SK-N-SH (cell line): Measurements from ENCODE around the gene C1QTNF8. TPM values are rescaled to one million over a fixed set of nuclear protein-coding genes. Genes with fewer than 3 reads are reported as not detected.

ENCODE experiments used
- CTCF ChIA-PET: fragments of 300-600, 350-600 bp; formaldehyde crosslinking; extraction: SDS; loops from one replicate; lab custom pipeline; 2021; lab: Yijun Ruan, JAX
- POLR2A ChIA-PET: fragments of 350-600 bp; sonication (Branson Sonifier 250); formaldehyde crosslinking; extraction: SDS; loops from one replicate; lab custom pipeline; 2020; ENCODE audit warnings: antibody characterized with exemption, inconsistent platforms; lab: Yijun Ruan, JAX
- DNase-seq: peaks from one replicate; pipeline ENCODE4 v3.0.0; 2012
- H2AFZ ChIP-seq: fragments of 200-600 bp; sonication (generic); 2 replicates; pipeline ENCODE4 v1.8.1; 2016; ENCODE audit warnings: antibody characterized with exemption, mild to moderate bottlenecking, low read depth
- H3F3A ChIP-seq: fragments of 200-600 bp; sonication (generic); replicated peaks from 2 replicates; pipeline ENCODE3; 2016; ENCODE audit warnings: antibody characterized with exemption, mild to moderate bottlenecking; ENCODE audit not compliant: insufficient read depth
- H3K27ac ChIP-seq, 2 experiments: fragments of 200-500 bp in 1 of 2; fragments of 200-600 bp in 1 of 2; sonication (Bioruptor generic) in 1 of 2; sonication (generic), shearing (Covaris generic) in 1 of 2; 2 replicates each; pipeline versions ENCODE4 v1.5.1 to v1.6.1; 2014 to 2016; ENCODE audit warnings: low read depth in 2 of 2, inconsistent platforms in 1 of 2, low read length in 1 of 2, mild to moderate bottlenecking in 1 of 2, mixed read lengths in 1 of 2
- H3K27me3 ChIP-seq: fragments of 200-600 bp; sonication (generic), shearing (Covaris generic); 2 replicates; pipeline ENCODE4 v1.6.1; 2016; ENCODE audit warnings: mixed run types; ENCODE audit not compliant: insufficient read depth
- H3K36me3 ChIP-seq, 2 experiments: fragments of 200-500 bp in 1 of 2; fragments of 200-600 bp in 1 of 2; sonication (Bioruptor generic) in 1 of 2; sonication (generic) in 1 of 2; replicated peaks in 1 of 2; 2 replicates each; pipeline versions ENCODE3 to v1.5.1; 2014 to 2016; ENCODE audit warnings: low read length in 1 of 2, mild to moderate bottlenecking in 1 of 2; ENCODE audit not compliant: insufficient read depth in 2 of 2, control insufficient read depth in 1 of 2
- H3K4me1 ChIP-seq, 2 experiments: fragments of 200-500 bp in 1 of 2; fragments of 200-600 bp in 1 of 2; sonication (Bioruptor generic) in 1 of 2; sonication (generic), shearing (Covaris generic) in 1 of 2; 2 replicates each; pipeline versions ENCODE4 v1.5.1 to v1.6.1; 2014 to 2016; ENCODE audit warnings: low read depth in 1 of 2, low read length in 1 of 2, mixed run types in 1 of 2; ENCODE audit not compliant: insufficient read depth in 2 of 2, control insufficient read depth in 1 of 2
- H3K4me2 ChIP-seq: fragments of 200-600 bp; sonication (generic), shearing (Covaris generic); 2 replicates; pipeline ENCODE4 v1.6.1; 2017; ENCODE audit warnings: mixed run types
- H3K4me3 ChIP-seq, 2 experiments: fragments of 200-500 bp in 1 of 2; fragments of 200-600 bp in 1 of 2; sonication (Bioruptor generic) in 1 of 2; sonication (generic), shearing (Covaris generic) in 1 of 2; 2 replicates each; pipeline versions ENCODE4 v1.5.1 to v1.8.1; 2014 to 2016; ENCODE audit warnings: low read depth in 2 of 2, inconsistent platforms in 1 of 2, low read length in 1 of 2, mild to moderate bottlenecking in 1 of 2, mixed read lengths in 1 of 2, moderate library complexity in 1 of 2
- H3K79me2 ChIP-seq: fragments of 200-600 bp; sonication (generic); 2 replicates; pipeline ENCODE4 v1.8.1; 2017; ENCODE audit warnings: mild to moderate bottlenecking; ENCODE audit not compliant: insufficient read depth
- H3K9ac ChIP-seq: fragments of 200-600 bp; sonication (generic); 2 replicates; pipeline ENCODE4 v1.6.1; 2017; ENCODE audit warnings: mixed run types
- H3K9me2 ChIP-seq: fragments of 200-600 bp; sonication (generic); 2 replicates; pipeline ENCODE4 v1.6.1; 2017; ENCODE audit warnings: mixed run types
- H3K9me3 ChIP-seq: fragments of 200-600 bp; sonication (generic); 2 replicates; pipeline ENCODE4 v1.6.1; 2017; ENCODE audit warnings: mixed run types, mild to moderate bottlenecking, moderate library complexity
- H4K20me1 ChIP-seq: fragments of 200-600 bp; sonication (generic); 2 replicates; pipeline ENCODE4 v1.6.1; 2017; ENCODE audit warnings: mild to moderate bottlenecking, mixed run types; ENCODE audit not compliant: insufficient read depth
- ELF1 ChIP-seq: IDR thresholded peaks from 2 replicates; pipeline ENCODE4 v1.4.0; 2012
- EP300 ChIP-seq, 2 experiments: IDR thresholded peaks; 2 replicates each; pipeline versions ENCODE4 v1.4.0 to v1.6.1; 2012; ENCODE audit warnings: borderline replicate concordance in 1 of 2, low read depth in 1 of 2, low read length in 1 of 2
- EZH2phosphoT487 ChIP-seq: fragments of 200-600 bp; sonication (generic); IDR thresholded peaks from 2 replicates; pipeline ENCODE4 v1.6.1; 2017; ENCODE audit warnings: low read depth, mixed run types, mild to moderate bottlenecking, antibody characterized with exemption, moderate library complexity, borderline replicate concordance
- GABPA ChIP-seq: IDR thresholded peaks from 2 replicates; pipeline ENCODE4 v1.4.0; 2012; ENCODE audit warnings: low read depth, mild to moderate bottlenecking
- IRF3 ChIP-seq: fragments of 150-350 bp; IDR thresholded peaks from 2 replicates; pipeline ENCODE4 v1.6.1; 2016; ENCODE audit warnings: mild to moderate bottlenecking, low read depth, low read length
- MAX ChIP-seq: IDR thresholded peaks from 2 replicates; pipeline ENCODE4 v1.4.0; 2012; ENCODE audit warnings: low read depth
- MEF2A ChIP-seq: IDR thresholded peaks from 2 replicates; pipeline ENCODE4 v1.4.0; 2012; ENCODE audit warnings: low read depth, borderline replicate concordance
- NRF1 ChIP-seq: IDR thresholded peaks from 2 replicates; pipeline ENCODE4 v1.6.1; 2012; ENCODE audit warnings: low read depth, mild to moderate bottlenecking, low read length
- PBX3 ChIP-seq: IDR thresholded peaks from 2 replicates; pipeline ENCODE4; 2012
- POLR2AphosphoS5 ChIP-seq: IDR thresholded peaks from 2 replicates; pipeline ENCODE4 v1.6.1; 2012; ENCODE audit warnings: low read depth, low read length
- RAD21 ChIP-seq: IDR thresholded peaks from 2 replicates; pipeline ENCODE4 v1.6.1; 2012; ENCODE audit warnings: mild to moderate bottlenecking, low read length
- TCF12 ChIP-seq: IDR thresholded peaks from 2 replicates; pipeline ENCODE4 v1.4.0; 2012
- USF1 ChIP-seq: IDR thresholded peaks from 2 replicates; pipeline ENCODE4 v1.4.0; 2012; ENCODE audit warnings: low read depth, borderline replicate concordance
- YY1 ChIP-seq: IDR thresholded peaks from 2 replicates; pipeline ENCODE4 v1.4.0; 2012; ENCODE audit warnings: low read depth, mild to moderate bottlenecking
- WGBS: methylation state at CpG from one replicate; pipeline ENCODE4 v1.1.6; 2017; ENCODE audit warnings: low lambda C conversion rate; 5-methylcytosine and 5-hydroxymethylcytosine counted together
- polyA plus RNA-seq, 3 experiments: library from polyadenylated mRNA; depleted of rRNA; stranded (reverse); fragments of >200 nt; gene quantifications; 2 replicates each; pipeline ENCODE4 v1.2.3, GENCODE V29; 2012

C1QTNF8 gene
- polyA plus RNA-seq, 1 of the 3 experiments (the other 2 are of a cell fraction): not detected

GRCh38 chr16:1047801-1048200 lies 48.2 kb downstream of the C1QTNF8 start (continued):
- TF ChIP-seq USF1 (no peak), NRF1 (no peak), RAD21 (no peak), POLR2AphosphoS5 (no peak), EZH2phosphoT487 (no peak), YY1 (no peak), PBX3 (no peak)

GRCh38 chr16:1047123-1047522 lies 48.9 kb downstream of the C1QTNF8 start:
- Histone ChIP-seq H3K4me3 (no peak overlapping the region), H3K36me3 (no peaks in the 10 kb centered on the region), H3K27ac (no peak overlapping the region), H3K9me3 (no peaks in the 10 kb centered on the region), H3K79me2 (no peaks in the 10 kb centered on the region), H3K4me2 (no peak overlapping the region), H3K9me2 (no peaks in the 10 kb centered on the region), H3F3A (no peaks in the 10 kb centered on the region)
- WGBS: 47% methylated on average over 9 of the region's 9 CpGs
- TF ChIP-seq YY1 (no peak), NRF1 (no peak), MEF2A (no peak), ELF1 (no peak), TCF12 (no peak), MAX (no peak), PBX3 (no peak), EP300 (IDR thresholded peaks at IDR 0.05; ENCODE audit: borderline replicate concordance in 1 of 2, low read depth in 1 of 2, low read length in 1 of 2) (no peak), IRF3 (no peak), GABPA (no peak)
- TF ChIP-seq, all 33 proteins: peak for 0
- Histone ChIP-seq H3K27me3 (peaks cover 58% of the 10 kb centered on the region), H4K20me1 (no peaks in the 10 kb centered on the region), H3K4me1 (no peaks in the 10 kb centered on the region), H2AFZ (no peak overlapping the region), H3K9ac (no peak overlapping the region)
- DNase-seq: no peak
- CTCF ChIA-PET: interaction anchor here (0.7 to 9.6 kb wide), 2 partner anchors 10 to 40 kb away, joined by 3 to 76 read pairs; no protein-coding TSS in a partner anchor
- POLR2A ChIA-PET: interaction anchor here (0.6 kb wide), 1 partner anchor 46 kb away, joined by 4 read pairs; no protein-coding TSS in a partner anchor
